T-helper 2 cell treated with Interferon-gamma antibody and Interleukin-4, amounts not matched to agents 5 μg/mL and 100 μg/mL, for 36 hours (primary cell): ENCODE data around the gene PALMD.
A peak's percentile ranks its signal among the peaks of the same experiment; 100 is the strongest.

Experiments used
- DNase-seq: peaks from one replicate; pipeline ENCODE4 v3.0.0; 2021; ENCODE audit warnings: low spot score
- H3K27ac Mint-ChIP-seq: one replicate; pipeline ENCODE4 v1.8.0; 2021; ENCODE audit warnings: mild to moderate bottlenecking, mixed read lengths
- H3K27me3 Mint-ChIP-seq: one replicate; pipeline ENCODE4 v1.8.0; 2021; ENCODE audit warnings: low read depth, mixed read lengths
- H3K36me3 Mint-ChIP-seq: one replicate; pipeline ENCODE4 v1.8.0; 2021; ENCODE audit warnings: low read depth, mixed read lengths
- H3K4me1 Mint-ChIP-seq: one replicate; pipeline ENCODE4 v1.8.0; 2021; ENCODE audit warnings: low read depth, mixed read lengths
- H3K4me3 Mint-ChIP-seq: one replicate; pipeline ENCODE4 v1.8.0; 2022; ENCODE audit warnings: mild to moderate bottlenecking, moderate library complexity, mixed read lengths
- H3K9me3 Mint-ChIP-seq: one replicate; pipeline ENCODE4 v1.8.0; 2021; ENCODE audit warnings: mixed read lengths

PALMD gene

DNA sequence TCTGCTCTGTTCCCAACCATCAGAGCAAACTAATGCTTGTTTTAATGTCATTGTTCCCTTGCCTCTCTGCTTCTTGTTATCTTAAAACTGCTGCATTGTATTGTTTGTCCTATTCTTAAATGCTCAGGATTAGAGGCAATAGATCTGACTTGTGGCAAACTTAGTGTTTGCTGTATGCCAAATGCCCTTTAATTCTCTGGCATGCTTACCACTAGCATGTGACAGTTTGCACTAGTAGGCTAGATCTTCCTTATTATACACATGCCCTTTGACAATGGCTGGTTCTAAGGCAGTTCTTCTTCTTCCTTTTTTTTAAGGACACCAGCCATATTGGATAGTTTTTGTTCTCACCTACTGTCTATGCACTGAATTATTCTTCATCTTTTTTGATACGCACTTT, 30.1 kb downstream of the PALMD start:
- no peaks in the 10 kb centered on the region for H3K4me1 Mint-ChIP-seq
- no peak for DNase-seq
- H3K4me3 Mint-ChIP-seq, result no peak overlapping the region
- H3K27me3 Mint-ChIP-seq, result peaks cover 14% of the 10 kb centered on the region
- H3K9me3 Mint-ChIP-seq, result no peaks in the 10 kb centered on the region
- H3K36me3 Mint-ChIP-seq, result no peaks in the 10 kb centered on the region
- H3K27ac Mint-ChIP-seq, result no peak overlapping the region

DNA sequence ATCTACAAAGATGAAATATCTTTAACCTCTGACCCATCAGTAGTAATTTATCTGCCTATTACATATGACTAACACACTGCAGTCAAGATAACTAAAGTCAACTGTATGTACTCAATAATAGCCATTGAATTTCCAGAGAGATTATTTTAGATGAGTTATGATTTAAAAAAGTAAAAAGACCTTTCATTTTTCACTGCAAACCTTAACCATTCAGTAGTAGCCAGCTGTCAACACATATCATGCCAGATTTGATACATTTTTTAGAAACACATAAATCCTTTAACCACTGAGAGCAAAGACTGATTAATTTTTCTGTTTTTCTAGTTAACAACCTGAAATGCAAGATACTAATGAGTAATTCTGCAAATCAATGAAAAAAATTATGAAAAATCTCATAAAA, 31.0 kb downstream of the PALMD start:
- Mint-ChIP-seq H3K4me1 (no peaks in the 10 kb centered on the region), H3K36me3 (no peaks in the 10 kb centered on the region), H3K27ac (no peak overlapping the region), H3K9me3 (no peaks in the 10 kb centered on the region), H3K27me3 (peaks cover 14% of the 10 kb centered on the region), H3K4me3 (no peak overlapping the region)
- no peak for DNase-seq

DNA sequence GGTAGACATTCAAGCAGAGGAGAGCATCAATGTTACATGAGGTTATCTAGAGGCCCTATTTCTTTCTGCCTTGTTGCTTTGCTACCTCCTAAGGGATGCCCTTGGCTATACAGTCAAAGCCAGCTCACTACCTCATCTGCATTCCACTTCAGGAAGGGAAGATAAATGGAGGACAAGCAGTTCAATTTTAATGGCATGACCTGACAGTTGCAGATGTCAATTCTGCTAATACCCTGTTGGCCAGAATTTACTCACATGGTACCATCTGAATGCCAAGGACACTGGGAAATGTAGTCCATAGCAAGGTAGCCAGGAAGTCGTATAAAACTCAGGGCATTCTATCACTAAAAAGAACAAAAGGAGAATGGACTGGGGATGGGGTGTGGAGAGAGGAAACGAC, 31.5 kb downstream of the PALMD start:
- H3K36me3 Mint-ChIP-seq, result no peaks in the 10 kb centered on the region
- no peak overlapping the region for H3K4me3 Mint-ChIP-seq
- no peaks in the 10 kb centered on the region for H3K9me3 Mint-ChIP-seq
- no peak for DNase-seq
- no peaks in the 10 kb centered on the region for H3K4me1 Mint-ChIP-seq
- H3K27me3 Mint-ChIP-seq, result peaks cover 12% of the 10 kb centered on the region
- no peak overlapping the region for H3K27ac Mint-ChIP-seq

DNA sequence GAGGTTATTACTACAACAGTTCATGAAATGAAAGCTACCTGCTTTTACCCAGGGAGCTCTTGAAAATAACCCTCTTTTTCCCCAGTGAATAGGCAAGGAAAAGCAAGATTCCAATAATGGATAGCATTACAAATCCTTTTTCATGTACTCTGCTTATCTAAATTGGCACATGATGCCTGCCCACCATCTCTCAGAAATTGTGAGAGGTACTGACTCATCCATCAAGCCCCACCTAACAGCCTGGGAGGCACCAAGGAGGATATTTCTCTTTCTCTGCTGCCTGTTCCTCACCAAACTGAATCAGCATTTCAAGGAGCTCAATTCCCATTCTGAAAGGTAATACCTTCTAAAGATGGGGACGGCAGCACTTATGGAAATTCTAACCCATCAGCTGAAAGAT, 34.4 kb downstream of the PALMD start:
- Mint-ChIP-seq H3K4me3 (no peak overlapping the region), H3K9me3 (no peaks in the 10 kb centered on the region), H3K27ac (no peak overlapping the region), H3K27me3 (peaks cover 8% of the 10 kb centered on the region), H3K4me1 (no peaks in the 10 kb centered on the region), H3K36me3 (no peaks in the 10 kb centered on the region)
- no peak for DNase-seq

DNA sequence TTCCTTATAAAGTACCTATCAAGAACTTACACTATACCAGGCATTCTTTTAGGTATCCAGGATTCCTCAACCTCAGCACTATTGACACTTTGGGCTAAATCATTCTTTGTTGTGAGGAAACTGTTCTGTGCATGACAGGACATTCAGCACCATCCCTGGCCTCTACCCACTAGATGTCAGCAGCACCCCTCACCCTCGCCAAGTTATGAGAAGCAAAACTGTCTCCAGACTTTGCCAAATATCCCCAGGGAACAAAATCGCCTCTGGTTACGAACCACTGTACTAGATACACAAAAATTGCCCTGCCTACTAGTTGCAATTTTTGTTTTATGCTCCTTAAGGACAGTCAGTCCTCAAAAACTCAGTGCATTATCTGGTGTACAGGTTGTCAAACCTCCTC, 35.7 kb downstream of the PALMD start:
- no peak for DNase-seq
- no peak overlapping the region for H3K4me3 Mint-ChIP-seq
- H3K27ac Mint-ChIP-seq, result no peak overlapping the region
- peaks cover 3% of the 10 kb centered on the region for H3K27me3 Mint-ChIP-seq
- H3K4me1 Mint-ChIP-seq, result no peaks in the 10 kb centered on the region
- no peaks in the 10 kb centered on the region for H3K36me3 Mint-ChIP-seq
- no peaks in the 10 kb centered on the region for H3K9me3 Mint-ChIP-seq

DNA sequence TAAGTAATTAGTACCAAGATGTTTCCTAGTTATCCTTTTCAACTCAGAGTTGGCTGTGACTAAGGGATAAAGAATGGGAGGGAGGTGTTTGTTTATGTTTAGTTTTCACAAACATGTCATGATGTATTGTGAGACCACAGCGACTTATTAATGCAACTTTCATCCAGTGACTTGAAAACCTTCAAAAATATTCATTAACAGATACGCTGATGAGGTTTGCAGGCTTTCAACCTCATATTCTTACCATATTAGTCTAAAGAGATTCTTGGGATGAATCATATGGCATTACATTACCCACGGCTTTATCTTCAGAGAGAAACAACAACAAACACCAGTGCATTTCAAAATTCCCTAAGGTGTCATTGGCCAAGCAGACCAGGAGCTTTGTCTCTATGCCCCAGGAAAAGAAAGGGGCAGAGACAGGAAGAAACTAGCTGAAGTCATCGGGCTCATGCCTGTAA, 36.4 kb downstream of the PALMD start:
- Mint-ChIP-seq H3K9me3 (no peaks in the 10 kb centered on the region), H3K27ac (no peak overlapping the region), H3K4me1 (no peaks in the 10 kb centered on the region), H3K27me3 (peaks cover under 1% of the 10 kb centered on the region), H3K36me3 (no peaks in the 10 kb centered on the region), H3K4me3 (no peak overlapping the region)
- DNase-seq, result no peak

DNA sequence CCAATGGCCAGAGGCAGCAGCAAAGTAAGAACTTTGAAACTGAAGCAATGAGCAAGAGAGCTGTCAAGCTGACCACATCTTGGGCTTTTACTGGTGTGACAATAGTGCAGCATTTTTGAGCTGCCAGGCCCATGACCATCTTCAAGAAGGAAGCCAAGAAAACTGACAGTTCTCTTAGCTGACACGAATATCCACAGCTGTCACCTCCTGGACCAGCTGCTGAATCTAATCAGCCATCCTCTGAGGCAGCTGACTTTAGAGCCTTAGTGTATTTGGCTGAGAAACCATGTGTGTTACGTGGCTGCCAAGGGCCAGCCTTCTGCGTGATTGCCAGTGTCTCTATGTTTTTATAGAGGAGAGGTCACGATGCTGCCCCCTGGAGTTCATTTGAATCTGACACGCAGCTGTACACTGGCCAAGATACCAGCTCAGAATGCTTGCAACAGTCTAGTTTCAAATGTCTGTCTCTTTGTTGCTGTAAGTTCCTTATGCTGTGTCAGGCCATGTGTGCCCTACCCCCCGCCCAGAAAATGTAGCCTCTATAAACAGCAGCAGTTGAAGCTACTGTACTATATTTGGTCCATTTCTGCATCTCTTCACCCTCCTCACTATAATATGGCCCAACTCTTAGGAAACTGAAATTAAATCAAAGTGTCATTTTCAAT, 39.7 kb downstream of the PALMD start:
- peaks cover 4% of the 10 kb centered on the region for H3K27me3 Mint-ChIP-seq
- H3K27ac Mint-ChIP-seq, result no peak overlapping the region
- DNase-seq, result peak; percentile 20
- no peaks in the 10 kb centered on the region for H3K36me3 Mint-ChIP-seq
- no peaks in the 10 kb centered on the region for H3K4me1 Mint-ChIP-seq
- H3K9me3 Mint-ChIP-seq, result no peaks in the 10 kb centered on the region
- H3K4me3 Mint-ChIP-seq, result no peak overlapping the region

DNA sequence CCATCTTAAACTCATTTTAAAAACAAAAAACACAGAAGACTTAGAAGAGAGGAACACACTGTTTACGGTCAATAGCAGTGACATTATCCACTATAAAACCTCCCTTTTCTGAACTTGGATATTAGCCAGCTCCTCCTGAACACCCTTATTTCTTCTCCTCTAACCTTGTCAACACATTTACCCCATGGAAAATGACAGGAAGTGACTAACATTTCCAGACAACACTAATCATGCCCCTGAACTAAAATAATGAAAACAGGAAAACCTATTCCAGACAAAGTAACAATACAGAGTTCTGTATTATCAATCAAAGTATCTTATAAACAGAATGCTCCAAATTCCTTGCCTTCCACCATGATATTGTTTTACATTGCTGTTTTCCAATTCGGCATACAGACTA, 45.3 kb downstream of the PALMD start:
- Mint-ChIP-seq H3K4me3 (no peak overlapping the region), H3K4me1 (no peaks in the 10 kb centered on the region), H3K9me3 (no peaks in the 10 kb centered on the region), H3K27me3 (peaks cover 23% of the 10 kb centered on the region), H3K27ac (no peak overlapping the region), H3K36me3 (no peaks in the 10 kb centered on the region)
- DNase-seq, result no peak

DNA sequence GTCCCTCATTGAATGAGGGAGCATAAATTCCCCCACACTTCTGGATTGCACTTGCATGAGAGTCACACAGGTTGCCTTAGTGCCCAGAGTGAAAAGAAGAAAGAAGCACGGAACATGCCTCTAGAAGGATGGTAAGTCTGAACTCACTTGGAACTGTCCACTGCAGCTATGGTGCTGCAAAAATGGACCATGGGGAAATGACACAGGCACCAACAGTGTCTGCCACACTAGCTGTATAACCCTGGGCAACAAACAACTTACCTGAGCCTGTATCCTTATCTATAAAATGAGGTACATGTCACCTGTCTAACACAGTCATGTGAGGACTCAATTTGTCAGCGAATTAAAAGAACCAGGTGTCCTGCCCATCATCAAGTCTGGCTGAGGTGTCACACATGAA, 50.7 kb downstream of the PALMD start:
- H3K9me3 Mint-ChIP-seq, result no peaks in the 10 kb centered on the region
- H3K27me3 Mint-ChIP-seq, result peaks cover 53% of the 10 kb centered on the region
- DNase-seq, result no peak
- H3K4me1 Mint-ChIP-seq, result no peaks in the 10 kb centered on the region
- no peaks in the 10 kb centered on the region for H3K36me3 Mint-ChIP-seq
- no peak overlapping the region for H3K4me3 Mint-ChIP-seq
- no peak overlapping the region for H3K27ac Mint-ChIP-seq

DNA sequence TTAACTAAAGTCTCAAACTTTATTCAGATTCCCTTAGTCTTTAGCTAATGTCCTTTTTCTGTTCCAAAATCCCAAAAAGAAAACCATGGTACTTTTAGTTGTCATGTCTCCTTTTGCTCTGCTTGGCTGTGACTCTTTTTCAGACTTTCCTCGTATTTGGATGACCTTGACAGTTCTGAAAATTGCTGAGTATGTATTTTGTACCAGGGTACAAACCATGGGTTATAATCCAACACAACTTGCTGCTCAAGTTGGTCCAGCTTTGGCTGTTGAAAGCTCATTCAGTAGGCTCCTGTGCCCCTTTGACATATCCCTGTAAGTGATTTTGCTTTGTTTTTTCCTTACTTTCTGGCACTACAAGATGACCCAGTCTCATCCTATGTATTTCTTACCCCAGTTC, 51.7 kb downstream of the PALMD start:
- Mint-ChIP-seq H3K27ac (no peak overlapping the region), H3K27me3 (peaks cover 53% of the 10 kb centered on the region), H3K9me3 (no peaks in the 10 kb centered on the region), H3K4me1 (no peaks in the 10 kb centered on the region), H3K36me3 (no peaks in the 10 kb centered on the region), H3K4me3 (no peak overlapping the region)
- no peak for DNase-seq

DNA sequence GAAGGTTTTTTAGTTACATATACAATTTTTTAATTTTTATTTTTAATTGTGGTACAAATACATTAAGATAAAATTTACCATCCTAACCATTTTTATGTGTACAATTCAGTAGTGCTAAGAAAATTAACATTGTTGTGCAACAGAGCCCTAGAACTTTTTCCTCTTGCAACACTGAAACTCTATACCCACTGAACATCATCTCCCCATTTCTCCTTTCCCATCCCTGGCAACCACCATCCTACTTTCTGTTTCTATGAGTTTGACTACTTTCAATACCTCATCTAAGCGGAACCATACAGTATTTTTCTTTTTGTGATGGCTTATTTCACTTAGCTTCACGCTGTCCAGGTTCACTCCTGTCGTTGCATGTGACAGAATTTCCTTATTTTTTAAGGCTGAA, 54.1 kb downstream of the PALMD start:
- H3K4me3 Mint-ChIP-seq, result no peak overlapping the region
- H3K4me1 Mint-ChIP-seq, result peaks cover 12% of the 10 kb centered on the region
- H3K27me3 Mint-ChIP-seq, result peaks cover 50% of the 10 kb centered on the region
- no peaks in the 10 kb centered on the region for H3K9me3 Mint-ChIP-seq
- H3K36me3 Mint-ChIP-seq, result no peaks in the 10 kb centered on the region
- DNase-seq, result no peak
- H3K27ac Mint-ChIP-seq, result no peak overlapping the region

DNA sequence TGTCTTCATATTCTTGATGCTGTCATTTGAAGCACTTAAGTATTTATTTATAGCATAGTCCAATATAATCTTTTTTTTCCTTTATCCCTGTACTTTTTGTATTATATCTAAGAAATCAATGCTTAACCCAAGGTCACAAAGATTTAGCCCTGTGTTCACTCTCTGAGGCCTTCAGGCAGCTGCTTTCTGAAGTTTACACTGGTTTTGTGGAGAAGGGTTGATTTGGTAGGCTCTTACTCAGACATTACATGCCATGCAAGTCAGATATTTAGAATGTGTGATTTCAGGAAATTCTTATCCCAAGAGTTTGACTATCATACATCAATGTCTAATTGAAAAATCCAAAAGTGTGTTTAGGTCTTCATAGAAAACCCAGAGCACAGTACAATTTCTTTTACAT, 56.3 kb downstream of the PALMD start:
- Mint-ChIP-seq H3K9me3 (no peaks in the 10 kb centered on the region), H3K27ac (no peak overlapping the region), H3K36me3 (no peaks in the 10 kb centered on the region), H3K4me3 (no peak overlapping the region), H3K4me1 (peaks cover 18% of the 10 kb centered on the region), H3K27me3 (peaks cover 35% of the 10 kb centered on the region)
- DNase-seq, result no peak

DNA sequence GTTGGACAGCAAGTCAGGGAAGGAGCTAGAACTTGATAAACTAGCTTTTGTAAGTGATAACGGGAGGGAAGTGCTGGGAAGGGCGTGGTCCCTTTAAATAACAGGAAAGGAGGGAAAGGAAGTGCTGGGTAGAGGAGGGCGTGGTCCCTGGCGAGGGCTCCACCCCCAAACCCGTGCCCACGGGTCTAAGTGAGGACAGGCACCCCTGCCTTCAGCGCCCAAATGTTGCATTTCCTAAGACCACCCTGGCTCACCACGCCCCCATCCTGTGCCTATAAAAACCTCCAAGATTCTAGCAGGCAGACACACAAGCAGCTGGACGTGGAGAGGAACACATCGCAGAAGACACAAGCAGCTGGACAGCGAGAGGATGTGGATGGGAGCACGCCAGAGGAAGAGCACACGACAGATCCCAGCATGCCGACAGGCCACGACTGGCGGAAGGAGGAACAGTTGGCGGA, 58.5 kb downstream of the PALMD start:
- Mint-ChIP-seq H3K9me3 (no peaks in the 10 kb centered on the region), H3K36me3 (no peaks in the 10 kb centered on the region), H3K27ac (no peak overlapping the region), H3K4me1 (peaks cover 18% of the 10 kb centered on the region), H3K4me3 (peak overlapping the region; percentile 73), H3K27me3 (peaks cover 21% of the 10 kb centered on the region)
- no peak for DNase-seq

DNA sequence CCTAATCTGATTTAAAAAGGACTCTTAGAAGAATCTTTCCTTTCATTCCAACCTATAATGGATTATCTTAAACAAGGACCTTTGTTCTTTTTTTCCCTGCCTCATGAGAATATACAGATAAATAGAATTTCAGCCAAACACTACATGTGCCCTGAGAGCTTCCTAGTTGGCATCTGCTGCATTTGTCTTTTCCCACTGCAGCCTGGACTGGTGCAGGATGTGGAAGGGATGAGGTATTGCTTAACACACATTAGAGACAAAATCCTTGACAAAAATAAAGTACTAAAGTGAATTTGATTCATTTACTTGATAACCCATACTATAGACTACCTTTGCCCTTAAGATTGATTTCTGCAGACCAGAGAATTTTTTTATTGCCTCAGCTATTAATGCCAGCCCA, 59.5 kb downstream of the PALMD start:
- Mint-ChIP-seq H3K36me3 (no peaks in the 10 kb centered on the region), H3K27me3 (peaks cover 16% of the 10 kb centered on the region), H3K9me3 (no peaks in the 10 kb centered on the region), H3K4me1 (peaks cover 20% of the 10 kb centered on the region), H3K4me3 (no peak overlapping the region), H3K27ac (no peak overlapping the region)
- DNase-seq, result no peak

DNA sequence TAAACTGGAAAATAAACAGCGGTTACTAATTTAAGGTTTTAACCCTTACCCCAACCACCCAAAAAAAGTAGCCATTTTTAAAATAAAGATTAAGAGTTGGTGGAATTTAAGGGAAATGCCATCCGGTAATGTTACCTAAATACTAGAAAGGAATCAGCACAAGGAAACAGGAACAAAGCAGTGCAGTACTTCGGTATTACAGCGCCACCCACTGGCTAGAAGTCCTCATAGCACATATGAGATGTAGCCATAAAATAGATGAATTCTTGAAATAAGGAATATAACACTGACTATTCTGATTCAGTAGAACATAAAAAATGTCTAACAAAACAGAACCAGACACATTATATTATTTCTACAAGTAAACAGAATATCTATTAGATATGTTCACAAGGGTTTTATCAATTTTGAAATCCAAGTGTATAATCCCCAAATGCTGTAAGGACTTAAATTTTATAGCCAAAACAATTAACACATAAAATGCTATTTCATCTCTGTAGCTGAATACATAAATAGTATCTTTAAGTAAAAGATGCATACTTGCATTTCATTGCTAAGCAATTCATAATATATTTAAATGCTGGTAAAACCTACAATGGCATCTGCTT, 61.7 kb downstream of the PALMD start:
- Mint-ChIP-seq H3K4me1 (peaks cover 20% of the 10 kb centered on the region), H3K4me3 (no peak overlapping the region), H3K36me3 (no peaks in the 10 kb centered on the region), H3K27me3 (no peaks in the 10 kb centered on the region), H3K9me3 (no peaks in the 10 kb centered on the region), H3K27ac (no peak overlapping the region)
- peak; percentile 21 for DNase-seq
